ENCODE measurements around the gene PXDN.

DNA sequence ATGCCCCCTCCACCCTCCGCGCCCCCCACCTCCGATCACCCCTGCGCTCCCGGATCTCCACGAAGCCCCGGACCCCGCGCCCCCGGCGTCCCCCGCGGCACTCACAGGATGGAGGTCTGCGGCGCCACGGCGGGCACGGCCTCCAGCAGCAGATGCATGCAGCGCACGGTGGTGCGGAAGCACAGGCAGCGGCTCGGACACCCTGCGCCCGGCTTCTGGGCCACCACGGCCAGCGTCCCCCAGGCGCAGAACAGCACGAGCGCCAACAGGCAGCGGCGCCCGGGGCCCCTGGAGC lies 217 bp downstream of the PXDN start:
- TF ChIP-seq, protein P1, sequence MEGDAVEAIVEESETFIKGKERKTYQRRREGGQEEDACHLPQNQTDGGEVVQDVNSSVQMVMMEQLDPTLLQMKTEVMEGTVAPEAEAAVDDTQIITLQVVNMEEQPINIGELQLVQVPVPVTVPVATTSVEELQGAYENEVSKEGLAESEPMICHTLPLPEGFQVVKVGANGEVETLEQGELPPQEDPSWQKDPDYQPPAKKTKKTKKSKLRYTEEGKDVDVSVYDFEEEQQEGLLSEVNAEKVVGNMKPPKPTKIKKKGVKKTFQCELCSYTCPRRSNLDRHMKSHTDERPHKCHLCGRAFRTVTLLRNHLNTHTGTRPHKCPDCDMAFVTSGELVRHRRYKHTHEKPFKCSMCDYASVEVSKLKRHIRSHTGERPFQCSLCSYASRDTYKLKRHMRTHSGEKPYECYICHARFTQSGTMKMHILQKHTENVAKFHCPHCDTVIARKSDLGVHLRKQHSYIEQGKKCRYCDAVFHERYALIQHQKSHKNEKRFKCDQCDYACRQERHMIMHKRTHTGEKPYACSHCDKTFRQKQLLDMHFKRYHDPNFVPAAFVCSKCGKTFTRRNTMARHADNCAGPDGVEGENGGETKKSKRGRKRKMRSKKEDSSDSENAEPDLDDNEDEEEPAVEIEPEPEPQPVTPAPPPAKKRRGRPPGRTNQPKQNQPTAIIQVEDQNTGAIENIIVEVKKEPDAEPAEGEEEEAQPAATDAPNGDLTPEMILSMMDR (conservative IDR thresholded peaks at IDR 0.05; ENCODE audit: low read length) = no peak
- TF ChIP-seq EZH2phosphoT487 (IDR thresholded peaks at IDR 0.05; ENCODE audit: borderline replicate concordance) = no peak

Data from Loucy (cell line).